A673 (cell line): ENCODE data around the gene PALD1. TPM values are rescaled to one million over a fixed set of nuclear protein-coding genes. Genes with fewer than 3 reads are reported as not detected.

ENCODE experiments used
- BruUV-seq: library from RNA; stranded (reverse); fragments of 400-500 nt; replicated peaks from 2 replicates; lab custom pipeline; 2021; lab: Mats Ljungman, UMichigan
- CTCF ChIA-PET: fragments of 300-600 bp; sonication (Branson Sonifier 250); formaldehyde crosslinking; loops from one replicate; lab custom pipeline; 2022; ENCODE audit warnings: antibody characterized with exemption; lab: Charles Lee
- POLR2A ChIA-PET: fragments of 300-600 bp; sonication (Branson Sonifier 250); formaldehyde crosslinking; loops from one replicate; lab custom pipeline; 2022; ENCODE audit warnings: antibody characterized with exemption; ENCODE audit not compliant: low non-redundant PET; lab: Charles Lee
- DNase-seq: peaks from one replicate; pipeline ENCODE4 v3.0.0-alpha.2; 2015; ENCODE audit warnings: low spot score
- H3K27ac ChIP-seq: fragments of 200-600 bp; sonication (generic); 2 replicates; pipeline ENCODE4 v1.5.1; 2016; ENCODE audit warnings: mixed run types, low read depth, mild to moderate bottlenecking, mixed read lengths, antibody characterized with exemption, low read length; ENCODE audit not compliant: poor library complexity, severe bottlenecking
- H3K27me3 ChIP-seq: fragments of 200-600 bp; sonication (generic); replicated peaks from 2 replicates; pipeline ENCODE4 v1.6.1; 2017; ENCODE audit warnings: mixed run types, low read depth, mild to moderate bottlenecking, mixed read lengths, antibody characterized with exemption, low read length; ENCODE audit not compliant: insufficient read depth, poor library complexity
- H3K36me3 ChIP-seq: fragments of 200-600 bp; sonication (generic); 2 replicates; pipeline ENCODE4 v1.6.1; 2016; ENCODE audit warnings: mixed run types, mild to moderate bottlenecking, mixed read lengths, antibody characterized with exemption, low read length; ENCODE audit not compliant: insufficient read depth, poor library complexity, severe bottlenecking
- H3K4me1 ChIP-seq: fragments of 200-600 bp; sonication (generic); 2 replicates; pipeline ENCODE4 v1.6.1; 2017; ENCODE audit warnings: mixed run types, mild to moderate bottlenecking, mixed read lengths, antibody characterized with exemption, low read length; ENCODE audit not compliant: insufficient read depth, poor library complexity, severe bottlenecking
- H3K4me3 ChIP-seq: fragments of 200-600 bp; sonication (generic); 2 replicates; pipeline ENCODE4 v1.5.1; 2016; ENCODE audit warnings: low read depth, mixed run types, mild to moderate bottlenecking, mixed read lengths, low read length; ENCODE audit not compliant: poor library complexity, severe bottlenecking
- H3K9me3 ChIP-seq: fragments of 200-600 bp; sonication (generic); 2 replicates; pipeline ENCODE4 v1.6.1; 2016; ENCODE audit warnings: mixed run types, low read depth, mild to moderate bottlenecking, mixed read lengths, antibody characterized with exemption, low read length; ENCODE audit not compliant: poor library complexity, severe bottlenecking
- CTCF ChIP-seq: fragments of 300-800, 200-600 bp; sonication (generic); conservative IDR thresholded peaks from 2 replicates; pipeline ENCODE4 v1.5.1; 2017; ENCODE audit warnings: low read depth, mild to moderate bottlenecking, antibody characterized with exemption, low read length, moderate library complexity, mixed read lengths
- EZH2 ChIP-seq: fragments of 200-600 bp; sonication (generic); IDR thresholded peaks from 2 replicates; pipeline ENCODE4 v1.6.1; 2017; ENCODE audit warnings: borderline replicate concordance, low read depth, mild to moderate bottlenecking, mixed read lengths, antibody characterized with exemption, low read length; ENCODE audit not compliant: poor library complexity, severe bottlenecking
- intact Hi-C: fragments of 100-400 bp; cut with micrococcal nuclease; formaldehyde crosslinking; loops from one replicate; pipeline ENCODE4 v1.10.0; 2022; ENCODE audit not compliant: unreplicated experiment
- total RNA-seq: library from RNA; stranded (reverse); gene quantifications from 2 replicates; pipeline ENCODE4 v1.2.3, GENCODE V29; 2021

PALD1 gene
- total RNA-seq, 1 experiment from 2014 or later = 9.0 TPM

GRCh38 chr10:70599319-70599718 is 120.8 kb downstream of the PALD1 start:
- no peak for DNase-seq
- Histone ChIP-seq H3K27ac (no peak overlapping the region), H3K36me3 (no peaks in the 10 kb centered on the region), H3K9me3 (no peaks in the 10 kb centered on the region), H3K4me1 (no peaks in the 10 kb centered on the region), H3K27me3 (no peaks in the 10 kb centered on the region), H3K4me3 (no peak overlapping the region)
- no TSS peak for BruUV-seq
- intact Hi-C loops = no loop called here
- CTCF ChIA-PET = no interaction called here
- no peak for TF ChIP-seq CTCF
- TF ChIP-seq EZH2 = no peak
- POLR2A ChIA-PET = no interaction called here

- Histone ChIP-seq H3K27me3 (no peaks in the 10 kb centered on the region), H3K36me3 (no peaks in the 10 kb centered on the region), H3K4me1 (no peaks in the 10 kb centered on the region), H3K4me3 (no peak overlapping the region), H3K9me3 (no peaks in the 10 kb centered on the region), H3K27ac (no peak overlapping the region)
- no peak for TF ChIP-seq EZH2
- TF ChIP-seq CTCF = no peak
- no peak for DNase-seq
- ChIA-PET POLR2A (no interaction called here), CTCF (no interaction called here)
- intact Hi-C loops = no loop called here
- no TSS peak for BruUV-seq
Observed at GRCh38 chr10:70599791-70600190, 121.2 kb downstream of the PALD1 start.

GRCh38 chr10:70600512-70601395 is 122.2 kb downstream of the PALD1 start:
- no peak overlapping the region for H3K27ac ChIP-seq
- no peak overlapping the region for H3K4me3 ChIP-seq
- no peak for DNase-seq
- no peaks in the 10 kb centered on the region for H3K9me3 ChIP-seq
- H3K4me1 ChIP-seq = no peaks in the 10 kb centered on the region
- POLR2A ChIA-PET = no interaction called here
- H3K27me3 ChIP-seq = no peaks in the 10 kb centered on the region
- TF ChIP-seq EZH2 = no peak
- no peak for TF ChIP-seq CTCF
- BruUV-seq = no TSS peak
- no peaks in the 10 kb centered on the region for H3K36me3 ChIP-seq
- intact Hi-C loops = no loop called here
- CTCF ChIA-PET = no interaction called here
